GM18868 (cell line): ENCODE results near the gene TSPY3.
"Not testable (repeated sequence)": the region's sequence is repeated elsewhere in the genome, so short reads cannot be mapped to it uniquely, and the experiment has no call there.

ENCODE experiments used
- ATAC-seq: cut with Tn5 transposase; IDR thresholded peaks from one replicate; pipeline ENCODE4 v1.9.1; 2021; ENCODE audit warnings: mild to moderate bottlenecking, moderate library complexity; ENCODE audit not compliant: unreplicated experiment

TSPY3 gene

GRCh38 chrY:9398121-9398520 is at the start of gene TSPY3:
Gene TSPY3 (plus strand): TSS chrY:9398421. CDS start chrY:9398467, 46 bp downstream.
- not testable (repeated sequence) for ATAC-seq

- not testable (repeated sequence) for ATAC-seq
Measured at GRCh38 chrY:9357497-9357896, 40.7 kb upstream of the TSPY3 start, which contains the start of gene TSPY8. Gene TSPY8 (plus strand): TSS chrY:9357797. CDS start chrY:9357843, 46 bp downstream.

GRCh38 chrY:9396527-9396926 is 1.7 kb upstream of the TSPY3 start:
- not testable (repeated sequence) for ATAC-seq
